H1 (cell line): Measurements from ENCODE around the gene STX5. TPM values are rescaled to one million over a fixed set of nuclear protein-coding genes. Genes with fewer than 3 reads are reported as not detected.

Experiments
- BCL11A ChIP-seq, 2 experiments: IDR thresholded peaks; one replicate each; pipeline ENCODE4 v1.6.1; 2011; ENCODE audit warnings: low read depth in 2 of 2, low read length in 2 of 2, mild to moderate bottlenecking in 2 of 2
- CBX8 ChIP-seq: fragments of 300-800, 300-1000 bp; sonication (generic); IDR thresholded peaks from 2 replicates; pipeline ENCODE4 v1.7.1; 2016; ENCODE audit warnings: low read depth, low read length, borderline replicate concordance
- CHD1 ChIP-seq: IDR thresholded peaks from 2 replicates; pipeline ENCODE4 v1.6.1; 2012; ENCODE audit warnings: low read depth, low read length, improper control_type of control experiment
- CHD2 ChIP-seq: IDR thresholded peaks from 2 replicates; pipeline ENCODE4 v1.6.1; 2012; ENCODE audit warnings: low read length, improper control_type of control experiment
- CREB1 ChIP-seq: IDR thresholded peaks from 2 replicates; pipeline ENCODE4 v1.6.1; 2012; ENCODE audit warnings: inconsistent platforms
- EGR1 ChIP-seq: IDR thresholded peaks from 2 replicates; pipeline ENCODE4 v1.6.1; 2011; ENCODE audit warnings: low read depth, low read length, borderline replicate concordance
- EP300 ChIP-seq, 2 experiments: IDR thresholded peaks; 1 replicate in 1 of 2; 2 replicates in 1 of 2; pipeline ENCODE4 v1.6.1; 2011 to 2012; ENCODE audit warnings: low read depth in 2 of 2, low read length in 2 of 2, mild to moderate bottlenecking in 2 of 2, borderline replicate concordance in 1 of 2, inconsistent platforms in 1 of 2, moderate library complexity in 1 of 2
- EZH2 ChIP-seq: fragments of 200-600 bp; sonication (generic); IDR thresholded peaks from 2 replicates; pipeline ENCODE4 v1.7.1; 2012; ENCODE audit warnings: low read depth, mild to moderate bottlenecking, moderate library complexity, low read length, inconsistent platforms; ENCODE audit not compliant: severe bottlenecking
- GTF2F1 ChIP-seq: IDR thresholded peaks from 2 replicates; pipeline ENCODE4 v1.6.1; 2012; ENCODE audit warnings: low read depth, low read length, improper control_type of control experiment, borderline replicate concordance
- HDAC2 ChIP-seq, 2 experiments: fragments of 300-600 bp in 1 of 2; sonication (generic) in 1 of 2; IDR thresholded peaks; 2 replicates each; pipeline ENCODE4 v1.6.1; 2011 to 2012; ENCODE audit warnings: low read depth in 2 of 2, low read length in 2 of 2, mild to moderate bottlenecking in 2 of 2, moderate library complexity in 2 of 2, borderline replicate concordance in 1 of 2, inconsistent platforms in 1 of 2
- HDAC6 ChIP-seq: IDR thresholded peaks from one replicate; pipeline ENCODE4 v1.7.1; 2012; ENCODE audit warnings: low read depth, mild to moderate bottlenecking, inconsistent platforms, low read length, moderate library complexity
- KDM4A ChIP-seq: IDR thresholded peaks from one replicate; pipeline ENCODE4 v1.7.1; 2012; ENCODE audit warnings: low read depth, mild to moderate bottlenecking, moderate library complexity, low read length, inconsistent platforms; ENCODE audit not compliant: severe bottlenecking
- KDM5A ChIP-seq: fragments of 200-600 bp; IDR thresholded peaks from 2 replicates; pipeline ENCODE4 v1.7.1; 2012; ENCODE audit warnings: mild to moderate bottlenecking, low read length, inconsistent platforms, mixed read lengths
- NRF1 ChIP-seq: IDR thresholded peaks from 2 replicates; pipeline ENCODE4 v1.6.1; 2011; ENCODE audit warnings: mild to moderate bottlenecking, low read depth, low read length, improper control_type of control experiment
- PHF8 ChIP-seq: fragments of 200-600 bp; sonication (generic); conservative IDR thresholded peaks from 2 replicates; pipeline ENCODE4 v1.7.1; 2012; ENCODE audit warnings: low read depth, mild to moderate bottlenecking, inconsistent platforms, low read length, moderate library complexity
- POU5F1 ChIP-seq: IDR thresholded peaks from 2 replicates; pipeline ENCODE4 v1.6.1; 2011; ENCODE audit warnings: low read depth, mild to moderate bottlenecking, low read length, moderate library complexity
- RBBP5 ChIP-seq: IDR thresholded peaks from 2 replicates; pipeline ENCODE4 v1.7.1; 2012; ENCODE audit warnings: low read depth, mild to moderate bottlenecking, inconsistent platforms, low read length, moderate library complexity, borderline replicate concordance
- RNF2 ChIP-seq: fragments of 200-900, 300-1000 bp; sonication (generic); IDR thresholded peaks from 2 replicates; pipeline ENCODE4 v1.7.1; 2016; ENCODE audit warnings: borderline replicate concordance, low read depth, mild to moderate bottlenecking, antibody characterized with exemption, low read length; ENCODE audit not compliant: poor library complexity, severe bottlenecking; ENCODE audit errors: missing control alignments
- SIX5 ChIP-seq: IDR thresholded peaks from 2 replicates; pipeline ENCODE4 v1.6.1; 2011; ENCODE audit warnings: mild to moderate bottlenecking, low read depth, low read length
- SP4 ChIP-seq: IDR thresholded peaks from 2 replicates; pipeline ENCODE4 v1.6.1; 2012; ENCODE audit warnings: low read length, inconsistent platforms
- SUZ12 ChIP-seq: fragments of 200-600 bp; sonication (generic); IDR thresholded peaks from 2 replicates; pipeline ENCODE4 v1.6.1; 2012; ENCODE audit warnings: mild to moderate bottlenecking, inconsistent platforms, low read length, moderate library complexity, mixed read lengths
- TBP ChIP-seq: IDR thresholded peaks from 2 replicates; pipeline ENCODE4 v1.6.1; 2011; ENCODE audit warnings: low read depth, low read length, improper control_type of control experiment
- YY1 ChIP-seq: IDR thresholded peaks from 2 replicates; pipeline ENCODE4 v1.6.1; 2011; ENCODE audit warnings: low read depth, mild to moderate bottlenecking, low read length
- polyA plus RNA-seq, 7 experiments: library from polyadenylated mRNA; depleted of rRNA in 3 of 7; stranded (reverse) in 5 of 7; unstranded in 2 of 7; fragments of >200 nt in 5 of 7; fragments of 200-250 nt in 2 of 7; gene quantifications; 1 replicate in 5 of 7; 2 replicates in 1 of 7; 4 replicates in 1 of 7; pipeline versions ENCODE4 v1.2.1 to v1.2.3, GENCODE V29; 2011 to 2013; ENCODE audit warnings: missing spikeins in 2 of 7, mixed read lengths in 2 of 7
- total RNA-seq: library from RNA; stranded (reverse); fragmentation: NEBNext Ultra II Directional; extraction: Animal tissue kit (Norgen Biotek cat#: 25700); gene quantifications from 2 replicates; pipeline ENCODE4 v1.2.1, GENCODE V29; 2021
- TF ChIP-seq, protein P1 (sequence below): IDR thresholded peaks from 2 replicates; pipeline ENCODE4 v1.6.1; 2012; ENCODE audit warnings: inconsistent platforms

Gene STX5
- total and polyA plus RNA-seq, 2 of the 8 experiments (the other 6 are each of a cell fraction or from before 2014, with no cell fraction given): 24.2 to 28.5 TPM

DNA sequence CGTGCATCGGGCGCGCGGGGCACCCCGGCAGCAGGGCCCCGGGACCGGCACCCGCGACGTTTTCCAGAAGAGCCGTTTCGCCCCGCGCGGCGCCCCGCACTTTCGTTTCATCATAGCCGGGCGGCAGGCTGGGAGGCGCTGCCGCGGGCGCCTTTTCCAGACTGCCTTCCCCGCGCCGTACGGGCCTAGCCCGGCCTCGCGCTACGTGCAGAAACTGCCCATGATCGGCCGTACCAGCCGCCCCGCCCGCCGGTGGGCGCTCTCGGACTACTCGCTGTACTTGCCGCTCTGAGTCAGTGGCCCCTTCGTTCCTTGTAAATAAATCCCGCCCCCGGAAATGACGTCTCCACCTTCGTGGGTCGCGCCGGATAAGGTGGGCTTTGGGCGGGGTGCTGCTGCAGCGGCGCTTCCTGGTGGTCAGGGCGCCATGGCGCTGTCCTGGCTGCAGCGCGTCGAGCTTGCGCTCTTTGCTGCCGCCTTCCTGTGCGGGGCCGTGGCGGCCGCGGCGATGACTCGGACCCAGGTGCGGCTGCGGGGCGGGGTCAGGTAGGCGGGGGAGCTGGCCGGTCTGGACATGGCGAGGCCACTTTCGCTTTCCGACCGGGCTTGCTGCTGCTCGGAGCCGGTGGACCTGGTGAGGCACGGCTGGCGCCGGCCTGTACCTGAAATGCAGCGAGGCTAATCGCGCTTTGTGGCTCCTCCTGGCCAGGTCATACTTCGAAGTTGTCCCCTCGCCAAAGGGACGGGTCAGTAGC is 44.7 kb downstream of the STX5 start, which contains the start of gene TMEM179B (continued):
- peak; percentile 92 for TF ChIP-seq PHF8
- TF ChIP-seq HDAC2 (IDR thresholded peaks at IDR 0.05; ENCODE audit: borderline replicate concordance in 1 of 2, low read depth in 2 of 2, low read length in 2 of 2): peak in 1 of 2 experiments; percentile 86; a peak in 2 of 4 replicates
- TF ChIP-seq TBP: peak; percentile 87
- no peak for TF ChIP-seq SP4
- peak; percentile 3 for TF ChIP-seq KDM4A
- peak; percentile 74 for TF ChIP-seq GTF2F1
- peak in 1 of 2 experiments; percentile 71; a peak in 1 of 3 replicates for TF ChIP-seq EP300 (IDR thresholded peaks at IDR 0.05; ENCODE audit: borderline replicate concordance in 1 of 2, low read depth in 2 of 2, low read length in 2 of 2)
- TF ChIP-seq YY1: peak; percentile 93
- TF ChIP-seq NRF1: 0 out of 2 replicates have a peak, but pooled peaks have one; percentile 9
- peak; percentile 79; the same call in 1 of the 2 replicates for TF ChIP-seq RBBP5
- TF ChIP-seq RNF2: no peak
- TF ChIP-seq, protein P1, sequence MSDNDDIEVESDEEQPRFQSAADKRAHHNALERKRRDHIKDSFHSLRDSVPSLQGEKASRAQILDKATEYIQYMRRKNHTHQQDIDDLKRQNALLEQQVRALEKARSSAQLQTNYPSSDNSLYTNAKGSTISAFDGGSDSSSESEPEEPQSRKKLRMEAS: peak; percentile 68
- TF ChIP-seq POU5F1: no peak
- TF ChIP-seq SIX5: no peak
- no peak for TF ChIP-seq BCL11A (IDR thresholded peaks at IDR 0.05; ENCODE audit: low read depth in 2 of 2, low read length in 2 of 2)
- no peak for TF ChIP-seq CHD1
- no peak for TF ChIP-seq HDAC6
- TF ChIP-seq EZH2: no peak
- no peak for TF ChIP-seq SUZ12
- no peak; the same call in 1 of the 2 replicates for TF ChIP-seq CHD2
- peak; percentile 95 for TF ChIP-seq CREB1
- no peak for TF ChIP-seq CBX8
- no peak for TF ChIP-seq EGR1
- TF ChIP-seq KDM5A: peak; percentile 58
